ENCODE measurements around the gene MAPT.
"Not testable (repeated sequence)": the region's sequence is repeated elsewhere in the genome, so short reads cannot be mapped to it uniquely, and the experiment has no call there.

DNA sequence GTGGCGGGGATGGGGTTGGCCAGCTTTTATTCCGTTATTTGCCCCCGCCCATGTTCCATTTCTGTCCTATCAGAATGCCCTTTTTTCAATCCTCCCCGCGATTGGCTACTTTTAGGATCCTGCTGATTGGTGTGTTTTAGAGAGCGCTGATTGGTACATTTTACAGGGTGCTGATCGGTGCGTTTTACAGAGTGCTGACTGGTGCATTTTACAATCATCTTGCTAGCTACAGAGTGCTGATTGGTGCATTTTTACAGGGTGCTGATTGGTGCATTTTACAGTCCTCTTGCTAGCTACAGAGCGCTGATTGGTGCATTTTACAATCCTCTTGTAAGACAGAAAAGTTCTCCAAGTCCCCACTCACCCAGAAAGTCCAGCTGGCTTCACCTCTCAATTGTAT, 32.2 kb upstream of the MAPT start:
- TF ChIP-seq, protein P1, sequence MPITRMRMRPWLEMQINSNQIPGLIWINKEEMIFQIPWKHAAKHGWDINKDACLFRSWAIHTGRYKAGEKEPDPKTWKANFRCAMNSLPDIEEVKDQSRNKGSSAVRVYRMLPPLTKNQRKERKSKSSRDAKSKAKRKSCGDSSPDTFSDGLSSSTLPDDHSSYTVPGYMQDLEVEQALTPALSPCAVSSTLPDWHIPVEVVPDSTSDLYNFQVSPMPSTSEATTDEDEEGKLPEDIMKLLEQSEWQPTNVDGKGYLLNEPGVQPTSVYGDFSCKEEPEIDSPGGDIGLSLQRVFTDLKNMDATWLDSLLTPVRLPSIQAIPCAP (CRISPR knock-in tag; IDR thresholded peaks at IDR 0.05; ENCODE audit: low read depth): not testable (repeated sequence)
- TF ChIP-seq, protein P2, sequence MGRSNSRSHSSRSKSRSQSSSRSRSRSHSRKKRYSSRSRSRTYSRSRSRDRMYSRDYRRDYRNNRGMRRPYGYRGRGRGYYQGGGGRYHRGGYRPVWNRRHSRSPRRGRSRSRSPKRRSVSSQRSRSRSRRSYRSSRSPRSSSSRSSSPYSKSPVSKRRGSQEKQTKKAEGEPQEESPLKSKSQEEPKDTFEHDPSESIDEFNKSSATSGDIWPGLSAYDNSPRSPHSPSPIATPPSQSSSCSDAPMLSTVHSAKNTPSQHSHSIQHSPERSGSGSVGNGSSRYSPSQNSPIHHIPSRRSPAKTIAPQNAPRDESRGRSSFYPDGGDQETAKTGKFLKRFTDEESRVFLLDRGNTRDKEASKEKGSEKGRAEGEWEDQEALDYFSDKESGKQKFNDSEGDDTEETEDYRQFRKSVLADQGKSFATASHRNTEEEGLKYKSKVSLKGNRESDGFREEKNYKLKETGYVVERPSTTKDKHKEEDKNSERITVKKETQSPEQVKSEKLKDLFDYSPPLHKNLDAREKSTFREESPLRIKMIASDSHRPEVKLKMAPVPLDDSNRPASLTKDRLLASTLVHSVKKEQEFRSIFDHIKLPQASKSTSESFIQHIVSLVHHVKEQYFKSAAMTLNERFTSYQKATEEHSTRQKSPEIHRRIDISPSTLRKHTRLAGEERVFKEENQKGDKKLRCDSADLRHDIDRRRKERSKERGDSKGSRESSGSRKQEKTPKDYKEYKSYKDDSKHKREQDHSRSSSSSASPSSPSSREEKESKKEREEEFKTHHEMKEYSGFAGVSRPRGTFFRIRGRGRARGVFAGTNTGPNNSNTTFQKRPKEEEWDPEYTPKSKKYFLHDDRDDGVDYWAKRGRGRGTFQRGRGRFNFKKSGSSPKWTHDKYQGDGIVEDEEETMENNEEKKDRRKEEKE (IDR thresholded peaks at IDR 0.05): not testable (repeated sequence)
- TF ChIP-seq NCOA2 (CRISPR knock-in tag; IDR thresholded peaks at IDR 0.05); FLYWCH1 (CRISPR knock-in tag; IDR thresholded peaks at IDR 0.05); RFXAP (CRISPR knock-in tag; IDR thresholded peaks at IDR 0.05; ENCODE audit: borderline replicate concordance): not testable (repeated sequence)

All from HepG2 (cell line).